ENCODE data around the gene UPB1.

DNA sequence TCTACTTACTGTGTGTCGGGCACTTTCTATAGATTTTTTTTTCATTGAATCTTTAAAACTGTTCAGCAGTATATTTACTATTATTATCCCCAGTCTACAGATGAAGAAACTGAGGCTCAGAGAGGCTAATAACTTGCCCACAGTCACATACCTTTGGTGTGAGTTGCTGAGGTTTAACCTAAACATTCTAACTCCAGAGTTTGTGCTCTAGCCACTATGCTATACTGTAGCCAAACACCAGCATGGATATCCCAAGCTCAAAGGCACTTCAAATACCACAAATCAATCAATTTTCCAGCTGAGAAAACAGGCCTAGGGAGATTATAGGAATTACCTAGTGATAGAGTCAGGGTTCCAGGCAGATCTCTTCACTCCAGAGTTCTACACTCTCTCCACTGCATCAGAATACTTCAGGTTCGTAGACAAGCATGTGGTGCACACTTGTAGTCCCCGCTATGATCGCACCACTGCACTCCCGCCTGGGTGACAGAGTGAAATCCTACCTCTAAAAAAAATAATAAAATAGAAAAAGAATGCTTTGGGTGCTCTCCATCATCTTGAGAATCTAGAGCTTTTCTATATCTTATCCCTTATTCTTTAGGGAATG is 20.4 kb upstream of the UPB1 start:
- TF ChIP-seq, protein P1, sequence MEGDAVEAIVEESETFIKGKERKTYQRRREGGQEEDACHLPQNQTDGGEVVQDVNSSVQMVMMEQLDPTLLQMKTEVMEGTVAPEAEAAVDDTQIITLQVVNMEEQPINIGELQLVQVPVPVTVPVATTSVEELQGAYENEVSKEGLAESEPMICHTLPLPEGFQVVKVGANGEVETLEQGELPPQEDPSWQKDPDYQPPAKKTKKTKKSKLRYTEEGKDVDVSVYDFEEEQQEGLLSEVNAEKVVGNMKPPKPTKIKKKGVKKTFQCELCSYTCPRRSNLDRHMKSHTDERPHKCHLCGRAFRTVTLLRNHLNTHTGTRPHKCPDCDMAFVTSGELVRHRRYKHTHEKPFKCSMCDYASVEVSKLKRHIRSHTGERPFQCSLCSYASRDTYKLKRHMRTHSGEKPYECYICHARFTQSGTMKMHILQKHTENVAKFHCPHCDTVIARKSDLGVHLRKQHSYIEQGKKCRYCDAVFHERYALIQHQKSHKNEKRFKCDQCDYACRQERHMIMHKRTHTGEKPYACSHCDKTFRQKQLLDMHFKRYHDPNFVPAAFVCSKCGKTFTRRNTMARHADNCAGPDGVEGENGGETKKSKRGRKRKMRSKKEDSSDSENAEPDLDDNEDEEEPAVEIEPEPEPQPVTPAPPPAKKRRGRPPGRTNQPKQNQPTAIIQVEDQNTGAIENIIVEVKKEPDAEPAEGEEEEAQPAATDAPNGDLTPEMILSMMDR (IDR thresholded peaks at IDR 0.05; ENCODE audit: low read depth, low read length, poor library complexity, severe bottlenecking) = no peak
- no peak for TF ChIP-seq EZH2phosphoT487 (IDR thresholded peaks at IDR 0.05; ENCODE audit: borderline replicate concordance, low read length)

All from DOHH2 (cell line).